Testis (tissue), 3 donors: Measurements from ENCODE around the gene LGALS12. TPM values are rescaled to one million over a fixed set of nuclear protein-coding genes. Genes with fewer than 3 reads are reported as not detected.
A peak's percentile ranks its signal among the peaks of the same experiment; 100 is the strongest.
"Not testable (repeated sequence)": the region's sequence is repeated elsewhere in the genome, so short reads cannot be mapped to it uniquely, and the experiment has no call there.

ENCODE experiments used
- DNase-seq: peaks from one replicate; pipeline ENCODE4 v3.0.0-alpha.2; 2019
- H3K27ac ChIP-seq, 2 donors: fragments of 200-600 bp; sonication (generic); one replicate each; pipeline ENCODE4 v1.5.1; 2019
- H3K27me3 ChIP-seq: fragments of 200-600 bp; sonication (generic); one replicate; pipeline ENCODE4 v1.5.1; 2019
- H3K36me3 ChIP-seq: fragments of 200-600 bp; sonication (generic); one replicate; pipeline ENCODE4 v1.5.1; 2017; ENCODE audit warnings: low read depth; ENCODE audit errors: missing control alignments
- H3K4me1 ChIP-seq: fragments of 200-600 bp; sonication (generic); one replicate; pipeline ENCODE4 v1.5.1; 2019
- H3K4me3 ChIP-seq, 2 donors: fragments of 200-600 bp; sonication (generic); one replicate each; pipeline ENCODE4 v1.5.1; 2017 to 2019
- H3K9me3 ChIP-seq: fragments of 200-600 bp; sonication (generic); one replicate; pipeline ENCODE4 v1.5.1; 2017
- CTCF ChIP-seq, 3 experiments: fragments of 450-650 bp in 2 of 3; fragments of 200-600 bp in 1 of 3; sonication (generic) in 1 of 3; IDR thresholded peaks; one replicate each; pipeline ENCODE4 v1.5.1; 2016 to 2019; ENCODE audit warnings: antibody characterized with exemption in 3 of 3, mild to moderate bottlenecking in 2 of 3, moderate library complexity in 1 of 3
- POLR2A ChIP-seq: fragments of 450-650 bp; IDR thresholded peaks from one replicate; pipeline ENCODE4 v1.6.1; 2017; ENCODE audit warnings: antibody characterized with exemption, mild to moderate bottlenecking, moderate library complexity
- WGBS, 2 donors: methylation state at CpG; one replicate each; pipeline ENCODE4 v1.1.5; 2018; 5-methylcytosine and 5-hydroxymethylcytosine counted together
- intact Hi-C: fragments of 100-400 bp; cut with DNase I; formaldehyde crosslinking; loops from one replicate; pipeline ENCODE4 v1.15.1; 2023; ENCODE audit warnings: low total_unique reads
- polyA plus RNA-seq: library from polyadenylated mRNA; stranded (reverse); fragments of 350-450 nt; fragmentation: Illumina TruSeq; extraction: RNeasy Lipid Tissue Mini Kit (QIAGEN cat#74804); gene quantifications from one replicate; pipeline ENCODE4 v1.2.3, GENCODE V29; 2014; ENCODE audit warnings: low read depth, low replicate concordance; ENCODE audit not compliant: insufficient read depth
- total RNA-seq, 2 donors: library from RNA; depleted of rRNA; stranded (reverse); fragments of >200 nt; gene quantifications; one replicate each; pipeline ENCODE4 v1.2.3, GENCODE V29; 2016

Gene LGALS12
- total and polyA plus RNA-seq, 3 donors from 2014 or later = 0.37 TPM; not detected in 2

GRCh38 chr11:63534895-63535461, 29.1 kb downstream of the LGALS12 start:
- intact Hi-C loops = no loop called here
- no peaks in the 10 kb centered on the region for H3K27me3 ChIP-seq
- no peaks in the 10 kb centered on the region for H3K36me3 ChIP-seq
- TF ChIP-seq CTCF (IDR thresholded peaks at IDR 0.05) = no peak
- TF ChIP-seq POLR2A = no peak
- H3K9me3 ChIP-seq = no peaks in the 10 kb centered on the region
- no peak overlapping the region for H3K27ac ChIP-seq
- H3K4me1 ChIP-seq = peaks cover 22% of the 10 kb centered on the region
- no peak for DNase-seq
- no peak overlapping the region for H3K4me3 ChIP-seq
- 92 to 93% methylated on average over 5 of the region's 5 CpGs for WGBS, 2 donors

- Histone ChIP-seq H3K36me3 (no peaks in the 10 kb centered on the region), H3K9me3 (no peaks in the 10 kb centered on the region), H3K4me1 (peaks cover 22% of the 10 kb centered on the region), H3K4me3 (no peak overlapping the region), H3K27me3 (no peaks in the 10 kb centered on the region), H3K27ac (peak overlapping the region in 1 of 2 donors; percentile 63)
- intact Hi-C loops = no loop called here
- no peak for DNase-seq
- TF ChIP-seq POLR2A (no peak), CTCF (IDR thresholded peaks at IDR 0.05) (no peak)
- 67 to 79% methylated on average over 1 of the region's 1 CpG for WGBS, 2 donors
Observed at GRCh38 chr11:63535734-63536133, 29.9 kb downstream of the LGALS12 start.

- H3K27me3 ChIP-seq = no peaks in the 10 kb centered on the region
- H3K36me3 ChIP-seq = no peaks in the 10 kb centered on the region
- H3K4me1 ChIP-seq = peaks cover 22% of the 10 kb centered on the region
- H3K9me3 ChIP-seq = no peaks in the 10 kb centered on the region
- WGBS, 2 donors = 38% methylated on average over 6 to 10 of the region's 10 CpGs
- H3K4me3 ChIP-seq = peak within 1 kb of the TSS; percentile 34 to 40
- intact Hi-C loops = no loop called here
- TF ChIP-seq POLR2A = no peak
- H3K27ac ChIP-seq = peak within 1 kb of the TSS; percentile 63 to 75
- DNase-seq = peak; percentile 61
Observed at GRCh38 chr11:63536669-63537292, 30.9 kb downstream of the LGALS12 start, which contains the start of gene PLAAT4. TSS of gene PLAAT4 (plus strand) at chr11:63536808. CDS start at chr11:63536869, 61 bp downstream.

- 42 to 49% methylated on average over 8 of the region's 8 CpGs for WGBS, 2 donors
- Histone ChIP-seq H3K4me3 (peak overlapping the region; percentile 34 to 40), H3K36me3 (no peaks in the 10 kb centered on the region), H3K4me1 (peaks cover 22% of the 10 kb centered on the region), H3K27ac (peak overlapping the region; percentile 63 to 75), H3K27me3 (no peaks in the 10 kb centered on the region), H3K9me3 (no peaks in the 10 kb centered on the region)
- TF ChIP-seq CTCF (IDR thresholded peaks at IDR 0.05) (no peak), POLR2A (no peak)
- DNase-seq = peak; percentile 75
- intact Hi-C loops = no loop called here
Observed at GRCh38 chr11:63537293-63538101, 31.6 kb downstream of the LGALS12 start.

- H3K27me3 ChIP-seq, intact Hi-C loops, H3K4me1 ChIP-seq, DNase-seq, H3K36me3 ChIP-seq, H3K4me3 ChIP-seq, H3K9me3 ChIP-seq, H3K27ac ChIP-seq: not testable (repeated sequence)
- 84 to 85% methylated on average over 2 of the region's 2 CpGs for WGBS, 2 donors
Observed at GRCh38 chr11:63542506-63542905, 36.6 kb downstream of the LGALS12 start.
